ENCODE measurements around the gene KLHDC9. TPM values are rescaled to one million over a fixed set of nuclear protein-coding genes. Genes with fewer than 3 reads are reported as not detected.
"Not testable (repeated sequence)": the region's sequence is repeated elsewhere in the genome, so short reads cannot be mapped to it uniquely, and the experiment has no call there.

Gene KLHDC9
- total and polyA plus RNA-seq, 2 of the 8 experiments (the other 6 are each of a cell fraction or from before 2014, with no cell fraction given) = 6.5 to 15.6 TPM

DNA sequence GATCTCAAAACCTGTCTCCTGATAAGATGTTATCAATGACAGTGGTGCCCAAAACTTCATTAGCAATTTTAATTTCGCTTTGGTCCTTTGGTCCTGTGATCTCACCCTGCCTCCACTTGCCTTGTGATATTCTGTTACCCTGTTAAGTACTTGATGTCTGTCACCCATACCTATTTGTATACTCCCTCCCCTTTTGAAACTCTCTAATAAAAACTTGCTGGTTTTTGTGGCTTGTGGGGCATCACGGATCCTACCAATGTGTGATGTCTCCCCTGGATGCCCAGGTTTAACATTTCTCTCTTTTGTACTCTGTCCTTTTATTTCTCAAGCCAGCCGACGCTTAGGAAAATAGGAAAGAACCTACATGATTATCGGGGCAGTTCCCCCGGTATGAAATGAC is 34.2 kb upstream of the KLHDC9 start:
- H4K91ac ChIP-seq (replicated peaks; ENCODE audit: insufficient read length, low read length); H3K79me2 ChIP-seq (ENCODE audit: control insufficient read depth in 1 of 2, insufficient read depth in 2 of 2, low read length in 2 of 2); H2AK5ac ChIP-seq (ENCODE audit: low read depth, low read length); H3K9ac ChIP-seq (replicated peaks in 1 of 4; ENCODE audit: extremely low read depth in 1 of 4, low read depth in 3 of 4, low read length in 3 of 4); H3K27me3 ChIP-seq (replicated peaks in 1 of 4; ENCODE audit: control insufficient read depth in 3 of 4, extremely low read depth in 1 of 4, insufficient read depth in 3 of 4, low read length in 3 of 4); H3K18ac ChIP-seq (ENCODE audit: extremely low read depth, low read length); H4K20me1 ChIP-seq (replicated peaks in 1 of 2; ENCODE audit: control insufficient read depth in 1 of 2, insufficient read depth in 2 of 2, low read length in 2 of 2); POLR2A ChIA-PET (ENCODE audit: partially characterized antibody); H4K5ac ChIP-seq (ENCODE audit: insufficient read length, low read depth, low read length); H2AFZ ChIP-seq (ENCODE audit: low read length); H3K36me3 ChIP-seq (ENCODE audit: control insufficient read depth in 2 of 4, insufficient read depth in 4 of 4, low read length in 3 of 4); DNase-seq (ENCODE audit: low read depth in 1 of 2, low spot score in 2 of 2); H2BK120ac ChIP-seq (replicated peaks; ENCODE audit: low read depth, low read length); H3K4me2 ChIP-seq (ENCODE audit: insufficient read depth in 1 of 2, low read depth in 2 of 2, low read length in 2 of 2); H3K4ac ChIP-seq (replicated peaks; ENCODE audit: insufficient read length, low read depth, low read length); H3K4me1 ChIP-seq (replicated peaks in 1 of 4; ENCODE audit: control insufficient read depth in 3 of 4, insufficient read depth in 4 of 4, low read length in 3 of 4); H3K23ac ChIP-seq (ENCODE audit: insufficient read length); H3K79me1 ChIP-seq (ENCODE audit: low read depth, low read length); H3K14ac ChIP-seq (ENCODE audit: insufficient read length); H3K4me3 ChIP-seq (ENCODE audit: extremely low read depth in 1 of 4, insufficient read depth in 2 of 4, low read depth in 3 of 4, low read length in 4 of 4); H3K23me2 ChIP-seq (ENCODE audit: low read depth, low read length); H4K8ac ChIP-seq (ENCODE audit: extremely low read depth, insufficient read depth, low read length); H2BK20ac ChIP-seq (ENCODE audit: low read length); H3K56ac ChIP-seq (replicated peaks; ENCODE audit: insufficient read length, low read depth, low read length); H3K9me3 ChIP-seq (ENCODE audit: insufficient read depth in 2 of 2, low read depth in 1 of 2, low read length in 1 of 2); H2BK5ac ChIP-seq (ENCODE audit: low read depth, low read length); H2BK12ac ChIP-seq (ENCODE audit: low read depth, low read length); H3K27ac ChIP-seq (ENCODE audit: low read depth, low read length); H2BK15ac ChIP-seq (ENCODE audit: low read length); FAIRE-seq: not testable (repeated sequence)
- CTCF ChIA-PET (ENCODE audit: partially characterized antibody) = interaction anchor here (1.2 to 1.8 kb wide), 2 partner anchors 22 to 33 kb away, joined by 4 to 10 read pairs; partner anchors contain the start of gene KLHDC9
- 76% methylated on average over 6 of the region's 6 CpGs; no CpG with 5 or more reads in 1 of the 2 experiments for WGBS, 2 experiments (ENCODE audit: extremely low coverage in 1 of 2, insufficient coverage in 1 of 2, insufficient read length in 1 of 2, insufficient replicate concordance in 2 of 2, low coverage in 1 of 2, low lambda C conversion rate in 2 of 2, missing lambda C conversion rate in 1 of 2)

DNA sequence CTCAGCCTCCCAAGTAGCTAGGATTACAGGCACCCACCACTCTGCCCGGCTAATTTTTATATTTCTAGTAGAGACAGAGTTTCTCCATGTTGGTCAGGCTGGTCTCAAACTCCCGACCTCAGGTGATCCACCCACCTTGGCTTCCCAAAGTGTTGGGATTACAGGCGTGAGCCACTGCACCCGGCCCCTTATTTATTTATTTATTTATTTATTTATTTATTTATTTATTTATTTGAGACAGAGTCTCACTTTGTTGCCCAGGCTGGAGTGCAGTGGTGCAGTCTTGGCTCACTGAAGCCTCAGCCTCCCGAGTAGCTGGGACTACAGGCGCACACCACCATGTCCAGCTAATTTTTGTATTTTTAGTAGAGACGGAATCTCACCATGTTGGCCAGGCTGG is 32.5 kb upstream of the KLHDC9 start:
- not testable (repeated sequence) for H3K23ac ChIP-seq (ENCODE audit: insufficient read length); H3K4me1 ChIP-seq (replicated peaks in 1 of 4; ENCODE audit: control insufficient read depth in 3 of 4, insufficient read depth in 4 of 4, low read length in 3 of 4); H3K27me3 ChIP-seq (replicated peaks in 1 of 4; ENCODE audit: control insufficient read depth in 3 of 4, extremely low read depth in 1 of 4, insufficient read depth in 3 of 4, low read length in 3 of 4); H2BK12ac ChIP-seq (ENCODE audit: low read depth, low read length); H3K4ac ChIP-seq (replicated peaks; ENCODE audit: insufficient read length, low read depth, low read length); H2BK120ac ChIP-seq (replicated peaks; ENCODE audit: low read depth, low read length); H3K4me2 ChIP-seq (ENCODE audit: insufficient read depth in 1 of 2, low read depth in 2 of 2, low read length in 2 of 2); H3K4me3 ChIP-seq (ENCODE audit: extremely low read depth in 1 of 4, insufficient read depth in 2 of 4, low read depth in 3 of 4, low read length in 4 of 4); H3K18ac ChIP-seq (ENCODE audit: extremely low read depth, low read length); H4K8ac ChIP-seq (ENCODE audit: extremely low read depth, insufficient read depth, low read length); H2AFZ ChIP-seq (ENCODE audit: low read length); H3K9ac ChIP-seq (replicated peaks in 1 of 4; ENCODE audit: extremely low read depth in 1 of 4, low read depth in 3 of 4, low read length in 3 of 4); DNase-seq (ENCODE audit: low read depth in 1 of 2, low spot score in 2 of 2); H3K56ac ChIP-seq (replicated peaks; ENCODE audit: insufficient read length, low read depth, low read length); H2BK20ac ChIP-seq (ENCODE audit: low read length); H3K23me2 ChIP-seq (ENCODE audit: low read depth, low read length); H3K79me1 ChIP-seq (ENCODE audit: low read depth, low read length); H3K79me2 ChIP-seq (ENCODE audit: control insufficient read depth in 1 of 2, insufficient read depth in 2 of 2, low read length in 2 of 2); H2BK5ac ChIP-seq (ENCODE audit: low read depth, low read length); H2BK15ac ChIP-seq (ENCODE audit: low read length); FAIRE-seq; H3K36me3 ChIP-seq (ENCODE audit: control insufficient read depth in 2 of 4, insufficient read depth in 4 of 4, low read length in 3 of 4); H4K91ac ChIP-seq (replicated peaks; ENCODE audit: insufficient read length, low read length); H4K5ac ChIP-seq (ENCODE audit: insufficient read length, low read depth, low read length); H3K14ac ChIP-seq (ENCODE audit: insufficient read length); H3K27ac ChIP-seq (ENCODE audit: low read depth, low read length); H4K20me1 ChIP-seq (replicated peaks in 1 of 2; ENCODE audit: control insufficient read depth in 1 of 2, insufficient read depth in 2 of 2, low read length in 2 of 2); H2AK5ac ChIP-seq (ENCODE audit: low read depth, low read length); H3K9me3 ChIP-seq (ENCODE audit: insufficient read depth in 2 of 2, low read depth in 1 of 2, low read length in 1 of 2)
- POLR2A ChIA-PET (ENCODE audit: partially characterized antibody) = interaction anchor here (1.2 kb wide), 1 partner anchor 28 kb away, joined by 4 read pairs; no protein-coding TSS in a partner anchor
- 91% methylated on average over 7 of the region's 7 CpGs; no CpG with 5 or more reads in 1 of the 2 experiments for WGBS, 2 experiments (ENCODE audit: extremely low coverage in 1 of 2, insufficient coverage in 1 of 2, insufficient read length in 1 of 2, insufficient replicate concordance in 2 of 2, low coverage in 1 of 2, low lambda C conversion rate in 2 of 2, missing lambda C conversion rate in 1 of 2)
- CTCF ChIA-PET (ENCODE audit: partially characterized antibody) = interaction anchor here (1.8 to 17.8 kb wide), 2 partner anchors 32 kb away, joined by 10 to 282 read pairs; partner anchors contain the start of gene KLHDC9
